VCaP (cell line): ENCODE measurements around the gene RGS16.

Experiments used
- H3K27ac ChIP-seq: fragments of 450-650 bp; 2 replicates; pipeline ENCODE4 v1.5.1; 2017
- TF ChIP-seq, protein P1 (sequence below): fragments of 450-650 bp; conservative IDR thresholded peaks from 2 replicates; pipeline ENCODE4 v1.5.1; 2017; ENCODE audit warnings: mild to moderate bottlenecking, moderate library complexity

The RGS16 gene

DNA sequence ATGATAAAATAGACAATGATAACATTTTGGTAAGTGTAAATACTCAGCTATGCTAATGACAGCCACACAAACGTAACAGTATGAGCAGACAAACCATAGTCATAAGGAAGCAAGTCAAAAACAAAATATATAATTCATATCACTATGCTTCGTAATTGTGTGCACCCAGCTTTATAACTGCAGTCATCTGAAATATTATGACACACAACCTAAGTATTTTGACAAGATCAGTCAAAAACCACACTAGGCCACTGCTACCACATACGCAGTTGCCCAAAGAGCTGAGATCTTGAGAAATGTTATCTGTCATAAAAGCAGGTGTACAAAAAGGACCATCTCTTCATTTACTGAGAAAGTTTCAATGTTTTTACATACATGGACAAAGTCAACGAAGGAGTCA is 41.1 kb downstream of the RGS16 start:
- TF ChIP-seq, protein P1, sequence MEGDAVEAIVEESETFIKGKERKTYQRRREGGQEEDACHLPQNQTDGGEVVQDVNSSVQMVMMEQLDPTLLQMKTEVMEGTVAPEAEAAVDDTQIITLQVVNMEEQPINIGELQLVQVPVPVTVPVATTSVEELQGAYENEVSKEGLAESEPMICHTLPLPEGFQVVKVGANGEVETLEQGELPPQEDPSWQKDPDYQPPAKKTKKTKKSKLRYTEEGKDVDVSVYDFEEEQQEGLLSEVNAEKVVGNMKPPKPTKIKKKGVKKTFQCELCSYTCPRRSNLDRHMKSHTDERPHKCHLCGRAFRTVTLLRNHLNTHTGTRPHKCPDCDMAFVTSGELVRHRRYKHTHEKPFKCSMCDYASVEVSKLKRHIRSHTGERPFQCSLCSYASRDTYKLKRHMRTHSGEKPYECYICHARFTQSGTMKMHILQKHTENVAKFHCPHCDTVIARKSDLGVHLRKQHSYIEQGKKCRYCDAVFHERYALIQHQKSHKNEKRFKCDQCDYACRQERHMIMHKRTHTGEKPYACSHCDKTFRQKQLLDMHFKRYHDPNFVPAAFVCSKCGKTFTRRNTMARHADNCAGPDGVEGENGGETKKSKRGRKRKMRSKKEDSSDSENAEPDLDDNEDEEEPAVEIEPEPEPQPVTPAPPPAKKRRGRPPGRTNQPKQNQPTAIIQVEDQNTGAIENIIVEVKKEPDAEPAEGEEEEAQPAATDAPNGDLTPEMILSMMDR, result no peak
- no peak overlapping the region for H3K27ac ChIP-seq

DNA sequence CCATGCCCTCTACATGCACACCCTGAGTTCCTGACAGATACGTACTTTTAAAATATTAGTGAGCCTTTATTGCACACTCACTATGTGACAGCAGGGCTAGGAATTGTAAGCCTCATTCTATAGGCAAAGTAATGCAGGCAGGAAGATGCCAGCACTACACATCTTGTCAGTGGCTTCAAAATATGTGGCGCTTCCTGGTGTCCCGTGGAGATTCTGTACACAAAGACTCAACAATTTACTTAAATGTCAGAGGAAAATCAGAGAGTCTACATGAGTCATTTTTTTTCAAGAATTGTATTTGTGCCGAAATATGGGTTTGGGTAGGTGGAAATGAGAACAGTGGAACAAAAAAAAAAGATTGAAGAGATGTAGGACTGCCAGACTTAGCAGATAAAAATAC is 42.7 kb downstream of the RGS16 start:
- TF ChIP-seq, protein P1, result no peak
- H3K27ac ChIP-seq, result no peak overlapping the region

DNA sequence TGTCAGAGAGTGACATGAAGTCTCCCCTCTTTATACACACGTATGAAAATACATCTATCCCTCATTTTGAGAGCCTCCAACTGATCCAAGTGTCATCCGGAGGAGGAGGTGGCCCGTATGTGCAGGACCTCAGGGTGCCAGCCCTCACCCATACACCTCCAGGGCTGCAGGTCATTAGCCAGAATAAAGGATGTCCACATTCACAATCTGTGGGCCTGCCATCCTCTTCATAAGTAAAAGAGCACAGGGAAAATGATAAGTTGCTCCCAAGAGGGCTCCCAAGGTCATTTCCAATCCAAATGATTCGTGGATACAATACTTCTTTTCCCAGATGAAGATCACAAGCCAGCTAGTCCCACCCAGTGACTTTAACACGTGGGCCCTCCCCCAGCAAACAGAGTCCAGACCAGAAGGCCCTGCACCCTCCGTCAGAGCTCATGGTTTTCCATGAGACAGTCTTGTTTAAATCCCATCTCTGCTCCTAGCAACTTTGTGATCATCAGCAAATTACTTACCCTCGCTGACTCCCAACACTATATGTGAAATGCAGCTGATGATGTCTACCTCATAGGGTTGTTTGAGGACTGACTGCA is 43.7 kb downstream of the RGS16 start:
- no peak overlapping the region for H3K27ac ChIP-seq
- TF ChIP-seq, protein P1, result no peak

DNA sequence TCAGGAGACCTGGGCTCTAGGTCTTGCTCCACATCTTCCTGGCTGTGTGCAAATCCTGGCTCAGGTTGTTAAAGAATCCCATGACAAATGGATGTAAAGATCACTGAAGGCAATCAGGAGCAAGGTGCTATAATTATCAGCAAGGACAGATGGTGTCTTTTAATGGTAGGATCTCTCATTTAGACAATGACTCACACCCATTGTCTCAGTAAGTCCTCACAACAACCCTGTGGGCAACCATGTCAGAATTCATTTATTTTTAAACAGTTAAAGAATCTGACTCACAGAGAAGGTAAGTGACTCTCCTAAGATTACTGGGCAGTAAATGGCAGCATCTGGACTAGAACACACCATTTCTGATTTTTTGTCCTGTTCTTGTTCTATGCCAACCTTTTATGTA is 47.9 kb downstream of the RGS16 start:
- no peak overlapping the region for H3K27ac ChIP-seq
- TF ChIP-seq, protein P1, result no peak

DNA sequence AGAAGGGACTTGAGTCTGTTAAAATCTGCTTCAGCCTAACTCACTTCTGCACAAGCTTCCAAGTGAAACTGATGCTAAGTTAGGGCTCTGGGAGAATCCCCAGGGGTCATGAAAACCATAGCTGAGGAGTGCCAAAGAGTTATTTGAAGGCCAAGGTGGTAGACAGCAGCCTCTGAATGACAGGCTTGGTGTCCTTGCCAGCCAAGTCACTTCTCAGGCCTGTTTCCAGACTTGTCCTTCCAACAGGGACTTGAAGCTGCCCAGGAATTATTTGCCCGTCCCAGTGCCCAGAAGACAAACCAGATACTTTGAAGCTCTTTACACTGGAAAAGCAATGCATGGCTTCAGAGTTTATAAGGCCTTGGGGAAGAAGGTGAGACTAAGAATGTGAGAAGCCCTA is 48.7 kb downstream of the RGS16 start:
- H3K27ac ChIP-seq, result no peak overlapping the region
- TF ChIP-seq, protein P1, result no peak

DNA sequence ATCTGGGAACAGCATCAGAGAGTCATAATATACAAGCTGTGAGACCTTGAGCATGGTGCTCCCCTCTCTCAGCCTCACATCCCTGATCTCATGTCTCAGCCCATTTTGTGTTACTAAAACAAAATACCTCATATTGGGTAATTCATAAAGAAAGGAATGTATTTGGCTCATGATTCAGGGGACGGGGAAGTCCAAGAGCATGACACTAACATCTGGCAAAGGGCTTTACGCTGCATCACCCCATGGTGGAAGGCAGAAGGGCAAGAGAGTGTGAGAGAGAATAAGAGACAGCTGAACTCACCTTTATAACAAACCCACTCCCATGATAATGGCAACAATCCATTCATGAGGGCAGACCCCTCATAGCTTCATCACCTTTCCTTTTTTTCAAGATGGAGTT is 51.7 kb downstream of the RGS16 start:
- H3K27ac ChIP-seq, result no peak overlapping the region
- TF ChIP-seq, protein P1, result no peak

DNA sequence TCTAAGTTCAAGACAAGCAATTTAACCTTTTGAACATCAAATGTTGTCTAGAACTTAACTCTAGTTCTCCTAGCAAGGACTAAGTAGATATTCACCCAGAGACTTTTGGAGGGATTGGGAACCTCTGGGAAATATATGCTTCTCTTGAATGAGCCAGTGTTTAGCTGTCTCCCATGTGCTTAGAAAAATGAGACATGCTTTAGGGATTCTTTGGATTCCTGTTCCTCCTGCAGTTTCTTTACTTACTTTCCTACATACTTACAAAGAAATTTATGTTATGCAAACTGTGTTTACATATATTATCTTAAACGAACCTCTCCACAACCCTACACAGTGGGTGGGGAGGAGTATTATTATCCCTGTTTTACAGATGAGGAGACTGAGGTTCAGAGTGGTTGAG is 54.4 kb downstream of the RGS16 start:
- TF ChIP-seq, protein P1, result no peak
- no peak overlapping the region for H3K27ac ChIP-seq
